ENCODE measurements around the gene USP15.
"Not testable (repeated sequence)": the region's sequence is repeated elsewhere in the genome, so short reads cannot be mapped to it uniquely, and the experiment has no call there.

The USP15 gene

GRCh38 chr12:62332598-62332997, 72.4 kb downstream of the USP15 start:
- DNase-seq = no peak

- DNase-seq = no peak
Measured at GRCh38 chr12:62335057-62335456, 74.9 kb downstream of the USP15 start.

- DNase-seq = no peak
Measured at GRCh38 chr12:62335796-62336195, 75.6 kb downstream of the USP15 start.

GRCh38 chr12:62337643-62338042, 77.4 kb downstream of the USP15 start:
- DNase-seq = not testable (repeated sequence)

GRCh38 chr12:62342614-62343303, 82.6 kb downstream of the USP15 start:
- DNase-seq = not testable (repeated sequence)

- DNase-seq = not testable (repeated sequence)
Measured at GRCh38 chr12:62343304-62344120, 83.3 kb downstream of the USP15 start.

- not testable (repeated sequence) for DNase-seq
Measured at GRCh38 chr12:62344731-62345556, 84.7 kb downstream of the USP15 start.

GRCh38 chr12:62345667-62346066, 85.5 kb downstream of the USP15 start:
- no peak for DNase-seq

GRCh38 chr12:62346817-62347216, 86.6 kb downstream of the USP15 start:
- no peak for DNase-seq

GRCh38 chr12:62347922-62348650, 87.9 kb downstream of the USP15 start:
- no peak for DNase-seq

GRCh38 chr12:62350554-62350953, 90.3 kb downstream of the USP15 start:
- no peak for DNase-seq

GRCh38 chr12:62351326-62351725, 91.1 kb downstream of the USP15 start:
- DNase-seq = no peak

- DNase-seq = no peak
Measured at GRCh38 chr12:62361048-62361447, 100.8 kb downstream of the USP15 start.

- DNase-seq = no peak
Measured at GRCh38 chr12:62363506-62363905, 103.3 kb downstream of the USP15 start.

- not testable (repeated sequence) for DNase-seq
Measured at GRCh38 chr12:62364697-62365096, 104.5 kb downstream of the USP15 start.

GRCh38 chr12:62365846-62366245, 105.6 kb downstream of the USP15 start:
- DNase-seq = not testable (repeated sequence)

- DNase-seq = not testable (repeated sequence)
Measured at GRCh38 chr12:62368430-62369223, 108.4 kb downstream of the USP15 start.

- DNase-seq = no peak
Measured at GRCh38 chr12:62370189-62370588, 110.0 kb downstream of the USP15 start.

- DNase-seq = no peak
Measured at GRCh38 chr12:62371661-62372060, 111.5 kb downstream of the USP15 start.

GRCh38 chr12:62372134-62372533, 111.9 kb downstream of the USP15 start:
- DNase-seq = no peak

GRCh38 chr12:62372825-62373224, 112.6 kb downstream of the USP15 start:
- no peak for DNase-seq

GRCh38 chr12:62375603-62376002, 115.4 kb downstream of the USP15 start:
- DNase-seq = no peak

All from DMS 273 treated with DMSO at 0.1 percent for 48 hours (cell line).